B cell (primary cell): ENCODE results near the gene NRXN2.

Experiments used
- CTCF ChIP-seq: fragments of 200-600 bp; IDR thresholded peaks from one replicate; pipeline ENCODE4 v1.8.0; 2022; ENCODE audit warnings: antibody characterized with exemption, mild to moderate bottlenecking
- EZH2 ChIP-seq: IDR thresholded peaks from 2 replicates; pipeline ENCODE4 v1.6.1; 2012; ENCODE audit warnings: borderline replicate concordance, low read depth, mild to moderate bottlenecking, moderate library complexity, low read length; ENCODE audit not compliant: insufficient read depth, poor library complexity, severe bottlenecking

GRCh38 chr11:64627371-64627770 lies 95.6 kb downstream of the NRXN2 start:
- TF ChIP-seq CTCF (no peak), EZH2 (no peak)
